WTC11 (cell line): ENCODE data around the gene EEF1AKMT1. TPM values are rescaled to one million over a fixed set of nuclear protein-coding genes. Genes with fewer than 3 reads are reported as not detected.

ENCODE experiments used
- ATAC-seq: fragments of 200-7000 bp; cut with Tn5 transposase; 2 replicates; pipeline ENCODE4 v1.10.0; 2021; ENCODE audit warnings: mild to moderate bottlenecking, moderate library complexity
- CTCF ChIA-PET: fragments of 300-600 bp; sonication (Branson Sonifier 250); formaldehyde crosslinking; loops from one replicate; lab custom pipeline; 2021; ENCODE audit warnings: antibody characterized with exemption; lab: Charles Lee
- POLR2A ChIA-PET: fragments of 350-600 bp; sonication (Branson Sonifier 250); formaldehyde crosslinking; loops from one replicate; lab custom pipeline; 2021; ENCODE audit warnings: antibody characterized with exemption; lab: Charles Lee
- DNase-seq: peaks from one replicate; pipeline ENCODE4 v3.0.0; 2021; ENCODE audit warnings: low spot score
- H3K27ac Mint-ChIP-seq: 2 replicates; pipeline ENCODE4 v1.8.0; 2021; ENCODE audit warnings: mixed read lengths
- H3K27me3 Mint-ChIP-seq: 2 replicates; pipeline ENCODE4 v1.8.0; 2021; ENCODE audit warnings: low read depth, mild to moderate bottlenecking, moderate library complexity, mixed read lengths
- H3K36me3 Mint-ChIP-seq: 2 replicates; pipeline ENCODE4 v1.8.0; 2021; ENCODE audit warnings: mixed read lengths
- H3K4me1 Mint-ChIP-seq: 2 replicates; pipeline ENCODE4 v1.8.0; 2022; ENCODE audit warnings: mixed read lengths
- H3K4me3 Mint-ChIP-seq: 2 replicates; pipeline ENCODE4 v1.8.0; 2021; ENCODE audit warnings: mild to moderate bottlenecking, moderate library complexity, mixed read lengths
- H3K9me3 Mint-ChIP-seq: 2 replicates; pipeline ENCODE4 v1.8.0; 2021; ENCODE audit warnings: mixed read lengths
- ARID4B ChIP-seq: sonication (generic); formaldehyde crosslinking; IDR thresholded peaks from 2 replicates; pipeline ENCODE4 v1.8.0; 2023; ENCODE audit warnings: missing genetic modification reagents, mild to moderate bottlenecking, borderline replicate concordance
- ATF2 ChIP-seq: sonication (generic); formaldehyde crosslinking; IDR thresholded peaks from 2 replicates; pipeline ENCODE4 v1.8.1; 2022; ENCODE audit warnings: low read depth, missing genetic modification reagents, borderline replicate concordance
- FOXP4 ChIP-seq: sonication (generic); formaldehyde crosslinking; IDR thresholded peaks from 2 replicates; pipeline ENCODE4 v1.8.0; 2022; ENCODE audit warnings: mild to moderate bottlenecking, missing genetic modification reagents
- JAZF1 ChIP-seq: fragments of 250-450 bp; sonication (Bioruptor Pico); IDR thresholded peaks from 2 replicates; pipeline ENCODE4 v1.9.0; 2021; ENCODE audit warnings: moderate library complexity, mild to moderate bottlenecking, inconsistent platforms
- JUN ChIP-seq: sonication (generic); formaldehyde crosslinking; IDR thresholded peaks from 2 replicates; pipeline ENCODE4 v1.8.0; 2023; ENCODE audit warnings: mild to moderate bottlenecking, missing genetic modification reagents
- MAX ChIP-seq: sonication (generic); formaldehyde crosslinking; IDR thresholded peaks from 2 replicates; pipeline ENCODE4 v1.8.0; 2022; ENCODE audit warnings: mild to moderate bottlenecking, missing genetic modification reagents
- PRRX2 ChIP-seq: fragments of 250-450 bp; sonication (Bioruptor Pico); IDR thresholded peaks from 2 replicates; pipeline ENCODE4 v1.8.0; 2021; ENCODE audit warnings: mild to moderate bottlenecking
- SMAD4 ChIP-seq: sonication (generic); formaldehyde crosslinking; IDR thresholded peaks from 2 replicates; pipeline ENCODE4 v1.8.0; 2022; ENCODE audit warnings: mild to moderate bottlenecking, missing genetic modification reagents
- SP1 ChIP-seq: sonication (generic); formaldehyde crosslinking; conservative IDR thresholded peaks from 2 replicates; pipeline ENCODE4 v1.8.1; 2022; ENCODE audit warnings: missing genetic modification reagents
- TEAD1 ChIP-seq: sonication (generic); formaldehyde crosslinking; IDR thresholded peaks from 2 replicates; pipeline ENCODE4 v1.8.0; 2022; ENCODE audit warnings: mild to moderate bottlenecking, missing genetic modification reagents
- USF2 ChIP-seq: sonication (generic); formaldehyde crosslinking; IDR thresholded peaks from 2 replicates; pipeline ENCODE4 v1.8.1; 2023; ENCODE audit warnings: mild to moderate bottlenecking, missing genetic modification reagents, moderate library complexity
- ZNF138 ChIP-seq: sonication (generic); formaldehyde crosslinking; conservative IDR thresholded peaks from 2 replicates; pipeline ENCODE4 v1.8.1; 2022; ENCODE audit warnings: mild to moderate bottlenecking, moderate library complexity, missing genetic modification reagents
- ZNF281 ChIP-seq: sonication (generic); formaldehyde crosslinking; IDR thresholded peaks from 2 replicates; pipeline ENCODE4 v1.8.0; 2023; ENCODE audit warnings: mild to moderate bottlenecking, missing genetic modification reagents
- ZNF423 ChIP-seq: fragments of 250-450 bp; sonication (Bioruptor Pico); IDR thresholded peaks from 2 replicates; pipeline ENCODE4 v2.1.2; 2022; ENCODE audit warnings: mild to moderate bottlenecking, moderate library complexity
- ZNF671 ChIP-seq: fragments of 250-450 bp; sonication (Bioruptor Pico); IDR thresholded peaks from 2 replicates; pipeline ENCODE4 v1.8.0; 2021; ENCODE audit warnings: mild to moderate bottlenecking
- total RNA-seq: library from RNA; stranded (reverse); gene quantifications from 3 replicates; pipeline ENCODE4 v1.2.3, GENCODE V29; 2021
- TF ChIP-seq, protein P1 (sequence below): sonication (generic); formaldehyde crosslinking; IDR thresholded peaks from 2 replicates; pipeline ENCODE4 v1.8.0; 2022; ENCODE audit warnings: mild to moderate bottlenecking, missing genetic modification reagents
- TF ChIP-seq, protein P2 (sequence below): sonication (generic); formaldehyde crosslinking; IDR thresholded peaks from 2 replicates; pipeline ENCODE4 v1.8.1; 2022; ENCODE audit warnings: mild to moderate bottlenecking, moderate library complexity, missing genetic modification reagents
- TF ChIP-seq, protein P3 (sequence below): sonication (generic); formaldehyde crosslinking; IDR thresholded peaks from 2 replicates; pipeline ENCODE4 v1.8.1; 2023; ENCODE audit warnings: mild to moderate bottlenecking, missing genetic modification reagents

The EEF1AKMT1 gene
- total RNA-seq, 1 experiment from 2014 or later, result 2.6 TPM

- TF ChIP-seq JUN (CRISPR knock-in tag), result peak; percentile 80; the same call in 1 of the 2 replicates
- peak; percentile 68 for TF ChIP-seq ZNF423 (CRISPR knock-in tag)
- TF ChIP-seq MAX, result peak; percentile 95
- no peak for TF ChIP-seq ZNF138
- TF ChIP-seq JAZF1, result no peak
- TF ChIP-seq, protein P1, sequence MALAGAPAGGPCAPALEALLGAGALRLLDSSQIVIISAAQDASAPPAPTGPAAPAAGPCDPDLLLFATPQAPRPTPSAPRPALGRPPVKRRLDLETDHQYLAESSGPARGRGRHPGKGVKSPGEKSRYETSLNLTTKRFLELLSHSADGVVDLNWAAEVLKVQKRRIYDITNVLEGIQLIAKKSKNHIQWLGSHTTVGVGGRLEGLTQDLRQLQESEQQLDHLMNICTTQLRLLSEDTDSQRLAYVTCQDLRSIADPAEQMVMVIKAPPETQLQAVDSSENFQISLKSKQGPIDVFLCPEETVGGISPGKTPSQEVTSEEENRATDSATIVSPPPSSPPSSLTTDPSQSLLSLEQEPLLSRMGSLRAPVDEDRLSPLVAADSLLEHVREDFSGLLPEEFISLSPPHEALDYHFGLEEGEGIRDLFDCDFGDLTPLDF (CRISPR knock-in tag), result 0 out of 2 replicates have a peak, but pooled peaks have one; percentile 74
- TF ChIP-seq TEAD1 (CRISPR knock-in tag), result peak; percentile 60; the same call in 1 of the 2 replicates
- TF ChIP-seq, protein P2, sequence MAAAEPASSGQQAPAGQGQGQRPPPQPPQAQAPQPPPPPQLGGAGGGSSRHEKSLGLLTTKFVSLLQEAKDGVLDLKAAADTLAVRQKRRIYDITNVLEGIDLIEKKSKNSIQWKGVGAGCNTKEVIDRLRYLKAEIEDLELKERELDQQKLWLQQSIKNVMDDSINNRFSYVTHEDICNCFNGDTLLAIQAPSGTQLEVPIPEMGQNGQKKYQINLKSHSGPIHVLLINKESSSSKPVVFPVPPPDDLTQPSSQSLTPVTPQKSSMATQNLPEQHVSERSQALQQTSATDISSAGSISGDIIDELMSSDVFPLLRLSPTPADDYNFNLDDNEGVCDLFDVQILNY (CRISPR knock-in tag), result 0 out of 2 replicates have a peak, but pooled peaks have one; percentile 60
Measured at GRCh38 chr13:20773194-20774080, at the start of gene EEF1AKMT1 (continued).

DNA sequence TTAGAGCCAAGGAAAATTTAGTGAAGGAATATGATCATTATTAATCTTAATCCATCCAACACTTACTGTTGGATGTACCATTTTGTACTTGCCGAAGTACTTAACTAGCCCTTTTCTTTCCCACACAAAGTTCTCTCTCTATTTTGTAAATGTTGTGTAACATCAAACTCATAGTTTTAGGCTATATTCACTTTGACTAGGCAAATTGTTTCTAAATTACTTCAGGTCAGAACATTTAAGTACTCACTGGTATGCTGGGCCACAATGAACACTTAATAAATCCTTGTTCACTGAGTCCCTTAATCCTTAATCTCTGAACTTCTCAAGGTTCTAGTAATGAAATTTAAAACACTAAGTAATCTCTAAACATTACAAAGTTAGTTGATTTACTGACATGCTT lies 49.3 kb upstream of the EEF1AKMT1 start:
- ATAC-seq (no peak), DNase-seq (no peak)
- POLR2A ChIA-PET, result interaction anchor here (0.6 kb wide), 1 partner anchor 239 kb away, joined by 4 read pairs; no protein-coding TSS in a partner anchor
- CTCF ChIA-PET, result no interaction called here
- Mint-ChIP-seq H3K27me3 (no peaks in the 10 kb centered on the region), H3K9me3 (no peaks in the 10 kb centered on the region), H3K36me3 (peaks cover 18% of the 10 kb centered on the region; the same call in 1 of the 2 replicates), H3K27ac (peak overlapping the region; percentile 53; the same call in 1 of the 2 replicates), H3K4me3 (no peak overlapping the region), H3K4me1 (peaks cover 16% of the 10 kb centered on the region)
- TF ChIP-seq ZNF281 (CRISPR knock-in tag) (no peak), FOXP4 (no peak), MAX (no peak), SP1 (CRISPR knock-in tag) (no peak), USF2 (CRISPR knock-in tag) (no peak), ARID4B (no peak), ATF2 (CRISPR knock-in tag) (no peak), PRRX2 (CRISPR knock-in tag) (no peak), ZNF671 (CRISPR knock-in tag) (no peak), SMAD4 (no peak)
- TF ChIP-seq, protein P3, sequence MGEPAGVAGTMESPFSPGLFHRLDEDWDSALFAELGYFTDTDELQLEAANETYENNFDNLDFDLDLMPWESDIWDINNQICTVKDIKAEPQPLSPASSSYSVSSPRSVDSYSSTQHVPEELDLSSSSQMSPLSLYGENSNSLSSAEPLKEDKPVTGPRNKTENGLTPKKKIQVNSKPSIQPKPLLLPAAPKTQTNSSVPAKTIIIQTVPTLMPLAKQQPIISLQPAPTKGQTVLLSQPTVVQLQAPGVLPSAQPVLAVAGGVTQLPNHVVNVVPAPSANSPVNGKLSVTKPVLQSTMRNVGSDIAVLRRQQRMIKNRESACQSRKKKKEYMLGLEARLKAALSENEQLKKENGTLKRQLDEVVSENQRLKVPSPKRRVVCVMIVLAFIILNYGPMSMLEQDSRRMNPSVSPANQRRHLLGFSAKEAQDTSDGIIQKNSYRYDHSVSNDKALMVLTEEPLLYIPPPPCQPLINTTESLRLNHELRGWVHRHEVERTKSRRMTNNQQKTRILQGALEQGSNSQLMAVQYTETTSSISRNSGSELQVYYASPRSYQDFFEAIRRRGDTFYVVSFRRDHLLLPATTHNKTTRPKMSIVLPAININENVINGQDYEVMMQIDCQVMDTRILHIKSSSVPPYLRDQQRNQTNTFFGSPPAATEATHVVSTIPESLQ, result no peak
